Measurements from ENCODE around the gene INVS.
"Not testable (repeated sequence)": the region's sequence is repeated elsewhere in the genome, so short reads cannot be mapped to it uniquely, and the experiment has no call there.

INVS gene

GRCh38 chr9:100315561-100315960 lies 216.5 kb downstream of the INVS start:
- H3K27ac ChIP-seq (ENCODE audit: low read depth, low read length, severe bottlenecking): no peak overlapping the region
- H3K9me3 ChIP-seq (ENCODE audit: control insufficient read depth, low read length): no peaks in the 10 kb centered on the region
- 92 to 100% methylated on average over 3 of the region's 4 CpGs for WGBS, 2 experiments (ENCODE audit: insufficient coverage in 2 of 2)
- no peak overlapping the region for H3K4me3 ChIP-seq (ENCODE audit: extremely low read depth, insufficient read depth, low read length, poor library complexity, severe bottlenecking)
- H3K36me3 ChIP-seq (ENCODE audit: control insufficient read depth, insufficient read depth, low read length): peaks cover 85% of the 10 kb centered on the region
- no peaks in the 10 kb centered on the region for H3K4me1 ChIP-seq (ENCODE audit: control insufficient read depth, insufficient read depth, low read length, poor library complexity, severe bottlenecking)

- no peaks in the 10 kb centered on the region for H3K9me3 ChIP-seq (ENCODE audit: control insufficient read depth, low read length)
- H3K36me3 ChIP-seq (ENCODE audit: control insufficient read depth, insufficient read depth, low read length): peaks cover 73% of the 10 kb centered on the region
- H3K27ac ChIP-seq (ENCODE audit: low read depth, low read length, severe bottlenecking): no peak overlapping the region
- WGBS, 2 experiments (ENCODE audit: insufficient coverage in 2 of 2): no CpG with 5 or more reads among the region's 1 CpG
- H3K4me1 ChIP-seq (ENCODE audit: control insufficient read depth, insufficient read depth, low read length, poor library complexity, severe bottlenecking): no peaks in the 10 kb centered on the region
- no peak overlapping the region for H3K4me3 ChIP-seq (ENCODE audit: extremely low read depth, insufficient read depth, low read length, poor library complexity, severe bottlenecking)
Measured at GRCh38 chr9:100317706-100318105, 218.7 kb downstream of the INVS start.

- Histone ChIP-seq H3K27ac (ENCODE audit: low read depth, low read length, severe bottlenecking) (no peak overlapping the region), H3K4me3 (ENCODE audit: extremely low read depth, insufficient read depth, low read length, poor library complexity, severe bottlenecking) (no peak overlapping the region), H3K9me3 (ENCODE audit: control insufficient read depth, low read length) (no peaks in the 10 kb centered on the region), H3K4me1 (ENCODE audit: control insufficient read depth, insufficient read depth, low read length, poor library complexity, severe bottlenecking) (no peaks in the 10 kb centered on the region), H3K36me3 (ENCODE audit: control insufficient read depth, insufficient read depth, low read length) (peaks cover 54% of the 10 kb centered on the region)
- whole genome bisulfite sequencing, 2 experiments (ENCODE audit: insufficient coverage in 2 of 2): 50 to 100% methylated on average over 1 of the region's 3 CpGs
Measured at GRCh38 chr9:100322954-100323536, 224.0 kb downstream of the INVS start.

GRCh38 chr9:100324594-100325200 lies 225.7 kb downstream of the INVS start:
- Histone ChIP-seq H3K36me3 (ENCODE audit: control insufficient read depth, insufficient read depth, low read length) (peaks cover 43% of the 10 kb centered on the region), H3K4me3 (ENCODE audit: extremely low read depth, insufficient read depth, low read length, poor library complexity, severe bottlenecking) (no peak overlapping the region), H3K27ac (ENCODE audit: low read depth, low read length, severe bottlenecking) (no peak overlapping the region), H3K9me3 (ENCODE audit: control insufficient read depth, low read length) (no peaks in the 10 kb centered on the region), H3K4me1 (ENCODE audit: control insufficient read depth, insufficient read depth, low read length, poor library complexity, severe bottlenecking) (no peaks in the 10 kb centered on the region)
- no CpG with 5 or more reads among the region's 4 CpGs for WGBS, 2 experiments (ENCODE audit: insufficient coverage in 2 of 2)

- H3K36me3 ChIP-seq (ENCODE audit: control insufficient read depth, insufficient read depth, low read length): peaks cover 74% of the 10 kb centered on the region
- not testable (repeated sequence) for H3K4me1 ChIP-seq (ENCODE audit: control insufficient read depth, insufficient read depth, low read length, poor library complexity, severe bottlenecking); H3K9me3 ChIP-seq (ENCODE audit: control insufficient read depth, low read length); H3K27ac ChIP-seq (ENCODE audit: low read depth, low read length, severe bottlenecking); H3K4me3 ChIP-seq (ENCODE audit: extremely low read depth, insufficient read depth, low read length, poor library complexity, severe bottlenecking)
- 83 to 90% methylated on average over 2 of the region's 5 CpGs for WGBS, 2 experiments (ENCODE audit: insufficient coverage in 2 of 2)
Measured at GRCh38 chr9:100338736-100339135, 239.7 kb downstream of the INVS start.

GRCh38 chr9:100340224-100340623 lies 241.2 kb downstream of the INVS start:
- peaks cover 65% of the 10 kb centered on the region for H3K36me3 ChIP-seq (ENCODE audit: control insufficient read depth, insufficient read depth, low read length)
- H3K4me1 ChIP-seq (ENCODE audit: control insufficient read depth, insufficient read depth, low read length, poor library complexity, severe bottlenecking): no peaks in the 10 kb centered on the region
- H3K4me3 ChIP-seq (ENCODE audit: extremely low read depth, insufficient read depth, low read length, poor library complexity, severe bottlenecking): no peak overlapping the region
- H3K9me3 ChIP-seq (ENCODE audit: control insufficient read depth, low read length): no peaks in the 10 kb centered on the region
- no peak overlapping the region for H3K27ac ChIP-seq (ENCODE audit: low read depth, low read length, severe bottlenecking)
- no CpG with 5 or more reads among the region's 2 CpGs for WGBS, 2 experiments (ENCODE audit: insufficient coverage in 2 of 2)

- Histone ChIP-seq H3K4me3 (ENCODE audit: extremely low read depth, insufficient read depth, low read length, poor library complexity, severe bottlenecking) (no peak overlapping the region), H3K27ac (ENCODE audit: low read depth, low read length, severe bottlenecking) (no peak overlapping the region), H3K9me3 (ENCODE audit: control insufficient read depth, low read length) (no peaks in the 10 kb centered on the region), H3K4me1 (ENCODE audit: control insufficient read depth, insufficient read depth, low read length, poor library complexity, severe bottlenecking) (no peaks in the 10 kb centered on the region), H3K36me3 (ENCODE audit: control insufficient read depth, insufficient read depth, low read length) (peaks cover 67% of the 10 kb centered on the region)
- WGBS, 2 experiments (ENCODE audit: insufficient coverage in 2 of 2): 100% methylated on average over 3 of the region's 3 CpGs
Measured at GRCh38 chr9:100341889-100342288, 242.8 kb downstream of the INVS start.

- H3K4me3 ChIP-seq (ENCODE audit: extremely low read depth, insufficient read depth, low read length, poor library complexity, severe bottlenecking): no peak overlapping the region
- peaks cover 8% of the 10 kb centered on the region for H3K4me1 ChIP-seq (ENCODE audit: control insufficient read depth, insufficient read depth, low read length, poor library complexity, severe bottlenecking)
- peaks cover 39% of the 10 kb centered on the region for H3K36me3 ChIP-seq (ENCODE audit: control insufficient read depth, insufficient read depth, low read length)
- no peaks in the 10 kb centered on the region for H3K9me3 ChIP-seq (ENCODE audit: control insufficient read depth, low read length)
- WGBS, 2 experiments (ENCODE audit: insufficient coverage in 2 of 2): 90 to 93% methylated on average over 1 to 3 of the region's 3 CpGs
- no peak overlapping the region for H3K27ac ChIP-seq (ENCODE audit: low read depth, low read length, severe bottlenecking)
Measured at GRCh38 chr9:100346836-100347235, 247.8 kb downstream of the INVS start.

GRCh38 chr9:100350188-100350587 lies 251.1 kb downstream of the INVS start:
- no peak overlapping the region for H3K27ac ChIP-seq (ENCODE audit: low read depth, low read length, severe bottlenecking)
- H3K36me3 ChIP-seq (ENCODE audit: control insufficient read depth, insufficient read depth, low read length): peaks cover 25% of the 10 kb centered on the region
- H3K4me3 ChIP-seq (ENCODE audit: extremely low read depth, insufficient read depth, low read length, poor library complexity, severe bottlenecking): no peak overlapping the region
- peaks cover 4% of the 10 kb centered on the region for H3K9me3 ChIP-seq (ENCODE audit: control insufficient read depth, low read length)
- peaks cover 8% of the 10 kb centered on the region for H3K4me1 ChIP-seq (ENCODE audit: control insufficient read depth, insufficient read depth, low read length, poor library complexity, severe bottlenecking)
- WGBS, 2 experiments (ENCODE audit: insufficient coverage in 2 of 2): 80 to 100% methylated on average over 1 of the region's 1 CpG

Measured in mesodermal cell (in vitro differentiated cells).